IMR-90 (cell line): ENCODE results near the gene COL23A1. TPM values are rescaled to one million over a fixed set of nuclear protein-coding genes. Genes with fewer than 3 reads are reported as not detected.

Experiments used
- ATAC-seq: fragments of 200-7000 bp; cut with Tn5 transposase; 2 replicates; pipeline ENCODE4 v1.9.1; 2020; ENCODE audit warnings: low read depth, mild to moderate bottlenecking, moderate library complexity
- BruUV-seq: library from RNA; stranded (reverse); fragments of 400-500 nt; replicated peaks from 2 replicates; lab custom pipeline; 2021; lab: Mats Ljungman, UMichigan
- CTCF ChIA-PET: fragments of 300-600 bp; formaldehyde crosslinking; extraction: SDS; loops from one replicate; lab custom pipeline; 2021; ENCODE audit warnings: antibody characterized with exemption; lab: Yijun Ruan, JAX
- POLR2A ChIA-PET: fragments of 300-600 bp; sonication (Branson Sonifier 250); formaldehyde crosslinking; loops from one replicate; lab custom pipeline; 2022; ENCODE audit warnings: antibody characterized with exemption; ENCODE audit not compliant: unreplicated experiment; lab: Charles Lee
- DNase-seq: peaks from one replicate; pipeline ENCODE4 v3.0.0; 2013
- H2AFZ ChIP-seq: replicated peaks from 2 replicates; pipeline ENCODE3; 2013; ENCODE audit warnings: low read length, mild to moderate bottlenecking; ENCODE audit not compliant: poor library complexity
- H2AK5ac ChIP-seq: 2 replicates; pipeline ENCODE4 v1.6.1; 2013; ENCODE audit warnings: low read depth, low read length, inconsistent platforms
- H2AK9ac ChIP-seq: replicated peaks from 2 replicates; pipeline ENCODE3; 2013; ENCODE audit warnings: mild to moderate bottlenecking, low read depth, low read length, moderate library complexity; ENCODE audit not compliant: poor library complexity
- H2BK120ac ChIP-seq: 2 replicates; pipeline ENCODE4 v1.6.1; 2013; ENCODE audit warnings: low read depth, low read length, inconsistent platforms
- H2BK15ac ChIP-seq: 3 replicates; pipeline ENCODE4 v1.6.1; 2013; ENCODE audit warnings: low read depth, low read length, inconsistent platforms
- H2BK20ac ChIP-seq: 2 replicates; pipeline ENCODE4 v1.6.1; 2013; ENCODE audit warnings: low read depth, mild to moderate bottlenecking, inconsistent platforms, low read length, moderate library complexity
- H2BK5ac ChIP-seq: 2 replicates; pipeline ENCODE4 v1.6.1; 2013; ENCODE audit warnings: mild to moderate bottlenecking, low read depth, low read length, inconsistent platforms; ENCODE audit not compliant: poor library complexity, severe bottlenecking
- H3K14ac ChIP-seq: replicated peaks from 2 replicates; pipeline ENCODE4 v1.6.1; 2013; ENCODE audit warnings: low read depth, low read length, inconsistent platforms
- H3K18ac ChIP-seq: 2 replicates; pipeline ENCODE4 v1.6.1; 2013; ENCODE audit warnings: low read depth, low read length, control low read depth
- H3K23ac ChIP-seq: 2 replicates; pipeline ENCODE4 v1.6.1; 2013; ENCODE audit warnings: low read depth, low read length, inconsistent platforms
- H3K27ac ChIP-seq: 2 replicates; pipeline ENCODE4 v1.5.1; 2013; ENCODE audit warnings: mild to moderate bottlenecking, control low read depth, low read length; ENCODE audit not compliant: insufficient read depth
- H3K27me3 ChIP-seq: 2 replicates; pipeline ENCODE4 v1.6.1; 2013; ENCODE audit warnings: low read length; ENCODE audit not compliant: control insufficient read depth, insufficient read depth
- H3K36me3 ChIP-seq: 2 replicates; pipeline ENCODE4 v1.6.1; 2013; ENCODE audit warnings: low read length, mixed read lengths; ENCODE audit not compliant: control insufficient read depth, insufficient read depth
- H3K4ac ChIP-seq: 2 replicates; pipeline ENCODE4 v1.6.1; 2013; ENCODE audit warnings: low read depth, low read length, inconsistent platforms
- H3K4me1 ChIP-seq: 2 replicates; pipeline ENCODE4 v1.6.1; 2013; ENCODE audit warnings: low read length, mixed read lengths; ENCODE audit not compliant: control insufficient read depth, insufficient read depth
- H3K4me2 ChIP-seq: 2 replicates; pipeline ENCODE4 v1.6.1; 2013; ENCODE audit warnings: low read depth, mild to moderate bottlenecking, control low read depth, low read length, moderate library complexity
- H3K4me3 ChIP-seq: 2 replicates; pipeline ENCODE4 v1.5.1; 2013; ENCODE audit warnings: low read depth, mild to moderate bottlenecking, control low read depth, low read length, moderate library complexity; ENCODE audit not compliant: insufficient read depth
- H3K56ac ChIP-seq: 2 replicates; pipeline ENCODE4 v1.6.1; 2013; ENCODE audit warnings: low read length, inconsistent platforms; ENCODE audit not compliant: insufficient read depth; ENCODE audit errors: extremely low read depth
- H3K79me1 ChIP-seq, 2 experiments: 2 replicates each; pipeline ENCODE4 v1.6.1; 2013; ENCODE audit warnings: low read length in 2 of 2, inconsistent platforms in 1 of 2, low read depth in 1 of 2
- H3K9ac ChIP-seq: 2 replicates; pipeline ENCODE4 v1.6.1; 2013; ENCODE audit warnings: low read depth, low read length, control low read depth
- H3K9me1 ChIP-seq: 2 replicates; pipeline ENCODE4 v1.6.1; 2013; ENCODE audit warnings: low read length, inconsistent platforms; ENCODE audit not compliant: insufficient read depth
- H3K9me3 ChIP-seq: 2 replicates; pipeline ENCODE4 v1.6.1; 2013; ENCODE audit warnings: low read length; ENCODE audit not compliant: control insufficient read depth, insufficient read depth
- H4K20me1 ChIP-seq: 2 replicates; pipeline ENCODE4 v1.6.1; 2013; ENCODE audit warnings: low read length, inconsistent platforms; ENCODE audit not compliant: insufficient read depth
- H4K5ac ChIP-seq: 2 replicates; pipeline ENCODE4 v1.6.1; 2013; ENCODE audit warnings: mild to moderate bottlenecking, low read depth, low read length, control low read depth
- H4K8ac ChIP-seq, 2 experiments: 2 replicates each; pipeline ENCODE4 v1.6.1; 2013; ENCODE audit warnings: low read depth in 2 of 2, low read length in 2 of 2, control low read depth in 1 of 2, inconsistent platforms in 1 of 2
- H4K91ac ChIP-seq: 2 replicates; pipeline ENCODE4 v1.6.1; 2013; ENCODE audit warnings: low read depth, low read length, inconsistent platforms; ENCODE audit not compliant: insufficient read depth
- BHLHE40 ChIP-seq: fragments of 150-350 bp; IDR thresholded peaks from 2 replicates; pipeline ENCODE4 v1.6.1; 2016; ENCODE audit warnings: mild to moderate bottlenecking, low read depth, low read length
- CEBPB ChIP-seq: IDR thresholded peaks from 2 replicates; pipeline ENCODE4 v1.6.1; 2012; ENCODE audit warnings: low read depth, low read length, improper control_type of control experiment
- CHD1 ChIP-seq: IDR thresholded peaks from 2 replicates; pipeline ENCODE4 v1.6.1; 2012; ENCODE audit warnings: low read depth, low read length, improper control_type of control experiment
- ELK1 ChIP-seq: fragments of 150-350 bp; IDR thresholded peaks from 2 replicates; pipeline ENCODE4 v1.6.1; 2016; ENCODE audit warnings: low read depth, mild to moderate bottlenecking, low read length, moderate library complexity, borderline replicate concordance
- FOS ChIP-seq: fragments of 150-350 bp; IDR thresholded peaks from 2 replicates; pipeline ENCODE4 v1.6.1; 2016; ENCODE audit warnings: low read depth, low read length
- MAFK ChIP-seq: IDR thresholded peaks from 2 replicates; pipeline ENCODE4 v1.6.1; 2012; ENCODE audit warnings: low read depth, low read length, improper control_type of control experiment
- MAZ ChIP-seq: IDR thresholded peaks from 2 replicates; pipeline ENCODE4 v1.6.1; 2012; ENCODE audit warnings: low read depth, mild to moderate bottlenecking, low read length, improper control_type of control experiment, moderate library complexity, borderline replicate concordance
- MXI1 ChIP-seq: IDR thresholded peaks from 2 replicates; pipeline ENCODE4 v1.6.1; 2012; ENCODE audit warnings: low read depth, mild to moderate bottlenecking, low read length, moderate library complexity, borderline replicate concordance
- NFE2L2 ChIP-seq: fragments of 150-350 bp; IDR thresholded peaks from 2 replicates; pipeline ENCODE4 v1.6.1; 2016; ENCODE audit warnings: low read depth, mild to moderate bottlenecking, low read length
- POLR2A ChIP-seq: IDR thresholded peaks from 2 replicates; pipeline ENCODE4 v1.6.1; 2012; ENCODE audit warnings: mild to moderate bottlenecking, low read depth, low read length
- RAD21 ChIP-seq: IDR thresholded peaks from 2 replicates; pipeline ENCODE4 v1.6.1; 2012; ENCODE audit warnings: low read length, improper control_type of control experiment
- RCOR1 ChIP-seq: IDR thresholded peaks from 2 replicates; pipeline ENCODE4 v1.6.1; 2012; ENCODE audit warnings: mild to moderate bottlenecking, low read length, improper control_type of control experiment; ENCODE audit not compliant: insufficient replicate concordance
- RFX5 ChIP-seq: IDR thresholded peaks from 2 replicates; pipeline ENCODE4 v1.8.0; 2012; ENCODE audit warnings: low read depth, mild to moderate bottlenecking, low read length, moderate library complexity
- SMC3 ChIP-seq: fragments of 150-350 bp; IDR thresholded peaks from 2 replicates; pipeline ENCODE4 v1.6.1; 2016; ENCODE audit warnings: low read depth, mild to moderate bottlenecking, antibody characterized with exemption, low read length, moderate library complexity
- USF2 ChIP-seq: fragments of 150-350 bp; IDR thresholded peaks from 2 replicates; pipeline ENCODE4 v1.6.1; 2017; ENCODE audit warnings: mild to moderate bottlenecking, antibody characterized with exemption, low read length, low read depth
- WGBS, 2 experiments: methylation state at CpG; one replicate each; pipeline versions ENCODE4 v1.1.5 to v1.1.7; 2013; ENCODE audit warnings: missing lambda C conversion rate in 2 of 2; ENCODE audit not compliant: insufficient read length in 1 of 2; ENCODE audit errors: extremely low coverage in 2 of 2; 5-methylcytosine and 5-hydroxymethylcytosine counted together
- dilution Hi-C: fragments of 300-500 bp; cut with HindIII; formaldehyde crosslinking; loops from one replicate; pipeline ENCODE4 v1.14.3; 2018; ENCODE audit warnings: low sequenced_read_pairs; ENCODE audit not compliant: unreplicated experiment
- in situ Hi-C: fragments of 300-500 bp; cut with MboI; formaldehyde crosslinking; loops from 3 replicates; pipeline ENCODE4 v1.14.3; 2019; ENCODE audit warnings: low sequenced_read_pairs, inconsistent platforms, mixed read lengths
- intact Hi-C: fragments of 100-400 bp; cut with micrococcal nuclease; formaldehyde crosslinking; loops from 2 replicates; pipeline ENCODE4 v1.10.0; 2022
- polyA plus RNA-seq, 3 experiments: library from polyadenylated mRNA; depleted of rRNA; stranded (reverse); fragments of >200 nt; gene quantifications; 2 replicates each; pipeline ENCODE4 v1.2.3, GENCODE V29; 2012; ENCODE audit warnings: low replicate concordance in 1 of 3
- total RNA-seq: library from RNA; depleted of rRNA; stranded (reverse); fragments of >200 nt; gene quantifications from 2 replicates; pipeline ENCODE4 v1.2.3, GENCODE V29; 2012
- TF ChIP-seq, protein P1 (sequence below): conservative IDR thresholded peaks from 2 replicates; pipeline ENCODE4 v1.5.1; 2012; ENCODE audit warnings: mild to moderate bottlenecking, low read depth, low read length, improper control_type of control experiment

The COL23A1 gene
- total and polyA plus RNA-seq, 2 of the 4 experiments (the other 2 are of a cell fraction) = not detected

- no peak overlapping the region for H3K4me2 ChIP-seq
- dilution Hi-C loops = no loop called here
- H2BK15ac ChIP-seq = no peak overlapping the region
- ChIA-PET CTCF (interaction anchor here (0.7 to 0.8 kb wide), 2 partner anchors 271 to 280 kb away, joined by 3 read pairs; no protein-coding TSS in a partner anchor), POLR2A (no interaction called here)
- WGBS, 2 experiments = 67% methylated on average over 9 of the region's 14 CpGs; no CpG with 5 or more reads in 1 of the 2 experiments
- H3K4ac ChIP-seq = no peak overlapping the region
- no peak overlapping the region for H2BK120ac ChIP-seq
- no peak for DNase-seq
- H3K4me3 ChIP-seq = no peak overlapping the region
- H3K9me3 ChIP-seq = peaks cover 13% of the 10 kb centered on the region
- no peak overlapping the region for H3K56ac ChIP-seq
- H3K27ac ChIP-seq = no peak overlapping the region
- H3K79me1 ChIP-seq = no peaks in the 10 kb centered on the region
- TF ChIP-seq RFX5 (no peak), SMC3 (no peak), MAFK (no peak), ELK1 (no peak), MAZ (no peak), USF2 (no peak), FOS (no peak), RCOR1 (no peak), NFE2L2 (no peak), RAD21 (no peak), CEBPB (no peak), POLR2A (no peak), CHD1 (no peak), MXI1 (no peak), BHLHE40 (no peak)
- TF ChIP-seq, protein P1, sequence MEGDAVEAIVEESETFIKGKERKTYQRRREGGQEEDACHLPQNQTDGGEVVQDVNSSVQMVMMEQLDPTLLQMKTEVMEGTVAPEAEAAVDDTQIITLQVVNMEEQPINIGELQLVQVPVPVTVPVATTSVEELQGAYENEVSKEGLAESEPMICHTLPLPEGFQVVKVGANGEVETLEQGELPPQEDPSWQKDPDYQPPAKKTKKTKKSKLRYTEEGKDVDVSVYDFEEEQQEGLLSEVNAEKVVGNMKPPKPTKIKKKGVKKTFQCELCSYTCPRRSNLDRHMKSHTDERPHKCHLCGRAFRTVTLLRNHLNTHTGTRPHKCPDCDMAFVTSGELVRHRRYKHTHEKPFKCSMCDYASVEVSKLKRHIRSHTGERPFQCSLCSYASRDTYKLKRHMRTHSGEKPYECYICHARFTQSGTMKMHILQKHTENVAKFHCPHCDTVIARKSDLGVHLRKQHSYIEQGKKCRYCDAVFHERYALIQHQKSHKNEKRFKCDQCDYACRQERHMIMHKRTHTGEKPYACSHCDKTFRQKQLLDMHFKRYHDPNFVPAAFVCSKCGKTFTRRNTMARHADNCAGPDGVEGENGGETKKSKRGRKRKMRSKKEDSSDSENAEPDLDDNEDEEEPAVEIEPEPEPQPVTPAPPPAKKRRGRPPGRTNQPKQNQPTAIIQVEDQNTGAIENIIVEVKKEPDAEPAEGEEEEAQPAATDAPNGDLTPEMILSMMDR = no peak
- no peak overlapping the region for H3K14ac ChIP-seq
- H4K20me1 ChIP-seq = no peaks in the 10 kb centered on the region
- no peaks in the 10 kb centered on the region for H3K36me3 ChIP-seq
- H3K23ac ChIP-seq = no peak overlapping the region
- H3K9me1 ChIP-seq = no peaks in the 10 kb centered on the region
- no peak overlapping the region for H2BK5ac ChIP-seq
- no peak overlapping the region for H4K8ac ChIP-seq
- in situ Hi-C loops = loop anchor here (25.0 kb wide), 1 partner anchor 1208 kb away; no protein-coding TSS in a partner anchor
- H3K9ac ChIP-seq = no peak overlapping the region
- no peak overlapping the region for H2AK5ac ChIP-seq
- no peak overlapping the region for H2BK20ac ChIP-seq
- H3K4me1 ChIP-seq = no peaks in the 10 kb centered on the region
- no peak overlapping the region for H2AFZ ChIP-seq
- intact Hi-C loops = no loop called here
- H2AK9ac ChIP-seq = no peak overlapping the region
- H3K27me3 ChIP-seq = no peaks in the 10 kb centered on the region; the same call in 1 of the 2 replicates
- ATAC-seq = no peak
- H3K18ac ChIP-seq = no peak overlapping the region
- no peak overlapping the region for H4K91ac ChIP-seq
- BruUV-seq = no TSS peak
- no peak overlapping the region for H4K5ac ChIP-seq
These were observed 311.0 kb downstream of the COL23A1 start for GRCh38 chr5:178279026-178279722.
